ENCODE measurements around the gene SPECC1L. TPM values are rescaled to one million over a fixed set of nuclear protein-coding genes. Genes with fewer than 3 reads are reported as not detected.

SPECC1L gene
- total RNA-seq, 1 experiment from 2014 or later: 22.4 TPM

Other genes with a start within 250 kb of the SPECC1L start
- 0.15 TPM in 1 of 2 replicates, not detected in the other for gene SUSD2, start 89.3 kb upstream of the SPECC1L start, total RNA-seq (2014; rRNA removed; shearing (Covaris generic))
- not detected in 2 replicates for gene GGT5, start 25.7 kb upstream of the SPECC1L start, total RNA-seq (2014; rRNA removed; shearing (Covaris generic))
- 2.7 and 5.2 TPM in 2 replicates for gene ADORA2A, start 156.8 kb downstream of the SPECC1L start, total RNA-seq (2014; rRNA removed; shearing (Covaris generic))
- 0.05 and 0.47 TPM in 2 replicates for gene UPB1, start 224.5 kb downstream of the SPECC1L start, total RNA-seq (2014; rRNA removed; shearing (Covaris generic))

Measured in M059J (cell line).